ENCODE measurements around the gene ANTXR1. TPM values are rescaled to one million over a fixed set of nuclear protein-coding genes. Genes with fewer than 3 reads are reported as not detected.
A peak's percentile ranks its signal among the peaks of the same experiment; 100 is the strongest.

The ANTXR1 gene
- polyA plus RNA-seq, 1 donor (not counting 4 experiments of a cell fraction or from before 2014, with no cell fraction given): 20.4 TPM

- Histone ChIP-seq H3K4me2 (ENCODE audit: control insufficient read depth, extremely low read depth, insufficient read depth, low read depth, low read length) (no peak overlapping the region), H3K9me3 (ENCODE audit: control insufficient read depth, low read depth, low read length) (no peaks in the 10 kb centered on the region), H3K36me3 (ENCODE audit: control insufficient read depth in 2 of 2, extremely low read depth in 1 of 2, insufficient read depth in 2 of 2, low read length in 2 of 2) (no peaks in the 10 kb centered on the region), H3K9me1 (ENCODE audit: control insufficient read depth, extremely low read depth, insufficient read depth, low read length) (no peaks in the 10 kb centered on the region), H3K4me3 (ENCODE audit: control insufficient read depth in 2 of 3, extremely low read depth in 1 of 3, insufficient read depth in 2 of 3, low read depth in 1 of 3, low read length in 3 of 3) (no peak overlapping the region), H2AFZ (ENCODE audit: control insufficient read depth, low read length) (no peak overlapping the region), H4K20me1 (ENCODE audit: control insufficient read depth, extremely low read depth, insufficient read depth, low read length) (no peaks in the 10 kb centered on the region), H3K9ac (ENCODE audit: control insufficient read depth, extremely low read depth, insufficient read depth, low read length) (no peak overlapping the region), H3K27me3 (ENCODE audit: control insufficient read depth, extremely low read depth, insufficient read depth, low read length) (no peaks in the 10 kb centered on the region), H3K79me2 (ENCODE audit: control insufficient read depth, insufficient read depth, low read length) (peaks cover 8% of the 10 kb centered on the region), H3K27ac (ENCODE audit: control insufficient read depth, insufficient read depth, low read length) (no peak overlapping the region), H3K4me1 (ENCODE audit: control insufficient read depth, extremely low read depth, insufficient read depth, low read length) (peaks cover 21% of the 10 kb centered on the region)
- FAIRE-seq: peak; percentile 17
- no peak for TF ChIP-seq EZH2 (IDR thresholded peaks at IDR 0.05; ENCODE audit: low read length)
- no peak for TF ChIP-seq CTCF (optimal IDR thresholded peaks at IDR 0.05 in 1 of 3, IDR thresholded peaks at IDR 0.05 in 1 of 3, conservative IDR thresholded peaks at IDR 0.05 in 1 of 3; ENCODE audit: extremely low read depth in 1 of 3, insufficient read depth in 2 of 3, low read length in 3 of 3)
- dilution Hi-C loops (cut with MboI; ENCODE audit: extremely low pct_ligation_motif_present, low sequenced_read_pairs): no loop called here
- DNase-seq (ENCODE audit: low read depth, low spot score): no peak
These were observed 1.3 kb upstream of the ANTXR1 start for GRCh38 chr2:69011611-69012157.

GRCh38 chr2:69012310-69013141 is 453 bp upstream of the ANTXR1 start:
- peak overlapping the region; percentile 94 for H2AFZ ChIP-seq (ENCODE audit: control insufficient read depth, low read length)
- H3K4me2 ChIP-seq (ENCODE audit: control insufficient read depth, extremely low read depth, insufficient read depth, low read depth, low read length): peak overlapping the region; percentile 98
- DNase-seq (ENCODE audit: low read depth, low spot score) (no peak), FAIRE-seq (no peak)
- peaks cover 28% of the 10 kb centered on the region for H3K4me1 ChIP-seq (ENCODE audit: control insufficient read depth, extremely low read depth, insufficient read depth, low read length)
- no peaks in the 10 kb centered on the region for H3K9me1 ChIP-seq (ENCODE audit: control insufficient read depth, extremely low read depth, insufficient read depth, low read length)
- H3K79me2 ChIP-seq (ENCODE audit: control insufficient read depth, insufficient read depth, low read length): peaks cover 8% of the 10 kb centered on the region
- H3K27me3 ChIP-seq (ENCODE audit: control insufficient read depth, extremely low read depth, insufficient read depth, low read length): no peaks in the 10 kb centered on the region
- H4K20me1 ChIP-seq (ENCODE audit: control insufficient read depth, extremely low read depth, insufficient read depth, low read length): no peaks in the 10 kb centered on the region
- H3K9ac ChIP-seq (ENCODE audit: control insufficient read depth, extremely low read depth, insufficient read depth, low read length): peak overlapping the region; percentile 80
- no peaks in the 10 kb centered on the region for H3K36me3 ChIP-seq (ENCODE audit: control insufficient read depth in 2 of 2, extremely low read depth in 1 of 2, insufficient read depth in 2 of 2, low read length in 2 of 2)
- dilution Hi-C loops (cut with MboI; ENCODE audit: extremely low pct_ligation_motif_present, low sequenced_read_pairs): no loop called here
- H3K4me3 ChIP-seq (ENCODE audit: control insufficient read depth in 2 of 3, extremely low read depth in 1 of 3, insufficient read depth in 2 of 3, low read depth in 1 of 3, low read length in 3 of 3): peak overlapping the region; percentile 67 to 91 (median 87)
- no peaks in the 10 kb centered on the region for H3K9me3 ChIP-seq (ENCODE audit: control insufficient read depth, low read depth, low read length)
- H3K27ac ChIP-seq (ENCODE audit: control insufficient read depth, insufficient read depth, low read length): peak overlapping the region; percentile 50
- peak; percentile 71 to 81 (median 75) for TF ChIP-seq CTCF (optimal IDR thresholded peaks at IDR 0.05 in 1 of 3, IDR thresholded peaks at IDR 0.05 in 1 of 3, conservative IDR thresholded peaks at IDR 0.05 in 1 of 3; ENCODE audit: extremely low read depth in 1 of 3, insufficient read depth in 2 of 3, low read length in 3 of 3)
- no peak for TF ChIP-seq EZH2 (IDR thresholded peaks at IDR 0.05; ENCODE audit: low read length)

Measured in keratinocyte (primary cell).